ENCODE data around the gene GPX6. TPM values are rescaled to one million over a fixed set of nuclear protein-coding genes. Genes with fewer than 3 reads are reported as not detected.

The GPX6 gene
- total RNA-seq, 1 experiment from 2014 or later = not detected

- POLR2A ChIA-PET (ENCODE audit: low non-redundant PET) = no interaction called here
Measured at GRCh38 chr6:28555136-28555535, 39.5 kb upstream of the GPX6 start.

GRCh38 chr6:28553986-28554881, 38.6 kb upstream of the GPX6 start:
- H3K4me1 ChIP-seq (ENCODE audit: insufficient read depth, low read length, poor library complexity, severe bottlenecking) = no peaks in the 10 kb centered on the region
- H3K27me3 ChIP-seq (replicated peaks; ENCODE audit: insufficient read depth, low read depth, low read length, poor library complexity) = no peaks in the 10 kb centered on the region
- ChIA-PET POLR2A (ENCODE audit: low non-redundant PET) (no interaction called here), CTCF (no interaction called here)
- no peak overlapping the region for H3K27ac ChIP-seq (ENCODE audit: low read depth, low read length, poor library complexity, severe bottlenecking)
- BruUV-seq (replicated peaks) = no TSS peak
- H3K4me3 ChIP-seq (ENCODE audit: low read depth, low read length, poor library complexity, severe bottlenecking) = no peak overlapping the region
- intact Hi-C loops (cut with micrococcal nuclease; ENCODE audit: unreplicated experiment) = no loop called here
- H3K9me3 ChIP-seq (ENCODE audit: low read depth, low read length, poor library complexity, severe bottlenecking) = no peaks in the 10 kb centered on the region
- no peaks in the 10 kb centered on the region for H3K36me3 ChIP-seq (ENCODE audit: insufficient read depth, low read length, poor library complexity, severe bottlenecking)
- DNase-seq (ENCODE audit: low spot score) = no peak
- TF ChIP-seq EZH2 (IDR thresholded peaks at IDR 0.05; ENCODE audit: borderline replicate concordance, low read depth, low read length, poor library complexity, severe bottlenecking) = no peak
- no peak for TF ChIP-seq CTCF (conservative IDR thresholded peaks at IDR 0.05; ENCODE audit: low read depth, low read length)

More at GRCh38 chr6:28555136-28555535, 39.5 kb upstream of the GPX6 start:
- no peak overlapping the region for H3K4me3 ChIP-seq (ENCODE audit: low read depth, low read length, poor library complexity, severe bottlenecking)
- DNase-seq (ENCODE audit: low spot score) = no peak
- no peaks in the 10 kb centered on the region for H3K4me1 ChIP-seq (ENCODE audit: insufficient read depth, low read length, poor library complexity, severe bottlenecking)
- H3K9me3 ChIP-seq (ENCODE audit: low read depth, low read length, poor library complexity, severe bottlenecking) = no peaks in the 10 kb centered on the region
- no peaks in the 10 kb centered on the region for H3K27me3 ChIP-seq (replicated peaks; ENCODE audit: insufficient read depth, low read depth, low read length, poor library complexity)
- no peaks in the 10 kb centered on the region for H3K36me3 ChIP-seq (ENCODE audit: insufficient read depth, low read length, poor library complexity, severe bottlenecking)
- CTCF ChIA-PET = no interaction called here
- TF ChIP-seq CTCF (conservative IDR thresholded peaks at IDR 0.05; ENCODE audit: low read depth, low read length) (no peak), EZH2 (IDR thresholded peaks at IDR 0.05; ENCODE audit: borderline replicate concordance, low read depth, low read length, poor library complexity, severe bottlenecking) (no peak)
- no peak overlapping the region for H3K27ac ChIP-seq (ENCODE audit: low read depth, low read length, poor library complexity, severe bottlenecking)
- intact Hi-C loops (cut with micrococcal nuclease; ENCODE audit: unreplicated experiment) = no loop called here
- BruUV-seq (replicated peaks) = no TSS peak

- CTCF ChIA-PET = no interaction called here
- DNase-seq (ENCODE audit: low spot score) = no peak
Measured at GRCh38 chr6:28553384-28553985, 37.9 kb upstream of the GPX6 start.

More at GRCh38 chr6:28553384-28553985, 37.9 kb upstream of the GPX6 start:
- no peak for TF ChIP-seq CTCF (conservative IDR thresholded peaks at IDR 0.05; ENCODE audit: low read depth, low read length)
- no peak for TF ChIP-seq EZH2 (IDR thresholded peaks at IDR 0.05; ENCODE audit: borderline replicate concordance, low read depth, low read length, poor library complexity, severe bottlenecking)
- POLR2A ChIA-PET (ENCODE audit: low non-redundant PET) = no interaction called here
- Histone ChIP-seq H3K27ac (ENCODE audit: low read depth, low read length, poor library complexity, severe bottlenecking) (no peak overlapping the region), H3K9me3 (ENCODE audit: low read depth, low read length, poor library complexity, severe bottlenecking) (no peaks in the 10 kb centered on the region), H3K36me3 (ENCODE audit: insufficient read depth, low read length, poor library complexity, severe bottlenecking) (no peaks in the 10 kb centered on the region), H3K4me1 (ENCODE audit: insufficient read depth, low read length, poor library complexity, severe bottlenecking) (no peaks in the 10 kb centered on the region), H3K27me3 (replicated peaks; ENCODE audit: insufficient read depth, low read depth, low read length, poor library complexity) (no peaks in the 10 kb centered on the region), H3K4me3 (ENCODE audit: low read depth, low read length, poor library complexity, severe bottlenecking) (no peak overlapping the region)
- BruUV-seq (replicated peaks) = no TSS peak
- intact Hi-C loops (cut with micrococcal nuclease; ENCODE audit: unreplicated experiment) = no loop called here

All from A673 (cell line).